ENCODE measurements around the gene METAP1D.

The METAP1D gene

DNA sequence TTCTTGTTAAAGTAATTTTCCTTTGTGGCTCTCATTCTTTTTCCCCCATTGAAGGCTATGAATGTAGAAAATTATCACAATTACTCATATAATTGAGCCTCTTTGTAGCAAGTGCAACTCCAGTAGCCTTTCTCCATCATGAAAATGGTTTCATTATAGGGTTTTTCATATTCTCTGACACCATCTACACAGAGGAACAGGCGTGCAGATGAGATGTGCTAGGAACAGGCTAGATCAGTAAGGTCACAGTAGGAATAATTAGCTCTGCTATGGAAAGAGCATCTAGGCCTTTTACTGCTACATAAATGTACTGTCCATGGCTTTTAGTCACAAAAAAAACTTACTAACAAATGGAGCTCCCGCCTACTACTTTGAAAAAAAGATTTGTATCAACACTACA, 73.0 kb downstream of the METAP1D start:
- no peak for TF ChIP-seq CTCF (IDR thresholded peaks at IDR 0.05; ENCODE audit: insufficient read depth, low read length, poor library complexity, severe bottlenecking)
- Histone ChIP-seq H3K36me3 (ENCODE audit: control insufficient read depth, insufficient read depth, low read length) (no peaks in the 10 kb centered on the region), H3K27me3 (replicated peaks; ENCODE audit: control insufficient read depth, insufficient read depth, low read length) (no peaks in the 10 kb centered on the region), H3K4me3 (replicated peaks; ENCODE audit: low read depth, low read length) (no peak overlapping the region)
- no peak for DNase-seq (ENCODE audit: extremely low read depth, insufficient read length)

GRCh38 chr2:172073518-172073917, 73.8 kb downstream of the METAP1D start:
- no peak for TF ChIP-seq CTCF (IDR thresholded peaks at IDR 0.05; ENCODE audit: insufficient read depth, low read length, poor library complexity, severe bottlenecking)
- no peaks in the 10 kb centered on the region for H3K27me3 ChIP-seq (replicated peaks; ENCODE audit: control insufficient read depth, insufficient read depth, low read length)
- no peak overlapping the region for H3K4me3 ChIP-seq (replicated peaks; ENCODE audit: low read depth, low read length)
- H3K36me3 ChIP-seq (ENCODE audit: control insufficient read depth, insufficient read depth, low read length) = no peaks in the 10 kb centered on the region
- DNase-seq (ENCODE audit: extremely low read depth, insufficient read length) = no peak

DNA sequence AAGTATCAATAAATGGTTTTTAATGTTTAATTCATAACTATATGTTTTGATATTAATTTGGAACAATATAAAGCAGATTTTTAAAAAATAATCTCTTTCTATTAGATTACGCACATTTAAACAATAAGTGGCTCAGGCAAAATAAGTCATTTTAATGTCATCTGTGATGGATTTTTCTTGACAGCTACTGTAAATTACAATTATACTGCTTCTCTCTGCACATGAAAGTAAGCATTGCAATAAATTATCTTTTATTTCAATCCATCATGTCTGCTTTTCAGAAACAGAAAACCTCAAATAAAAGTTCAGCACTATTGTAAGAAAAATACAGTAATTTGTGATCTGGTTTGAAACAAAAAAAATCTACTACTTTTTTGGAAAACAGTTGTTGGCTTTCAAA, 74.5 kb downstream of the METAP1D start:
- Histone ChIP-seq H3K4me3 (replicated peaks; ENCODE audit: low read depth, low read length) (no peak overlapping the region), H3K36me3 (ENCODE audit: control insufficient read depth, insufficient read depth, low read length) (no peaks in the 10 kb centered on the region), H3K27me3 (replicated peaks; ENCODE audit: control insufficient read depth, insufficient read depth, low read length) (no peaks in the 10 kb centered on the region)
- DNase-seq (ENCODE audit: extremely low read depth, insufficient read length) = no peak
- no peak for TF ChIP-seq CTCF (IDR thresholded peaks at IDR 0.05; ENCODE audit: insufficient read depth, low read length, poor library complexity, severe bottlenecking)

DNA sequence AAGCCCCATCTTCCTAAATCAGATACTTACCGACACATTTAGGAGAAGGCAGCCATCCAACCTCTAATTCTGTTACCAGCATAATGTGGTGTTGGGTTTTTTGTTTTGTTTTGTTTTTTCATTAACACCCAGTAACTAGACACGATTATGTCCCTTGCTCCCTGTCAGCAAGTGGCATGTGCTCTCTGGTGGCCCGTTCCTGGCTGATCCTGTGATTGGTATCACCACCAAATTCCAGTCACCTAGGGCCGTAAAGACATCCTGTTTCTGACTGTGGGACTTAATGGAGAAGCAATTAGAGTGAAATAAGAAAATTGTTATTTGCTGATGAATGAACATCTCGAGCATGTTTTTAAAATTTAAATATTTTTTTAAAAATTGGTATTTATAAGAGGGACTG, 79.7 kb downstream of the METAP1D start:
- no peak for DNase-seq (ENCODE audit: extremely low read depth, insufficient read length)
- H3K4me3 ChIP-seq (replicated peaks; ENCODE audit: low read depth, low read length) = no peak overlapping the region
- H3K27me3 ChIP-seq (replicated peaks; ENCODE audit: control insufficient read depth, insufficient read depth, low read length) = no peaks in the 10 kb centered on the region; the same call in none of the 2 replicates
- no peaks in the 10 kb centered on the region for H3K36me3 ChIP-seq (ENCODE audit: control insufficient read depth, insufficient read depth, low read length)
- no peak for TF ChIP-seq CTCF (IDR thresholded peaks at IDR 0.05; ENCODE audit: insufficient read depth, low read length, poor library complexity, severe bottlenecking)

GRCh38 chr2:172079838-172080640, 80.3 kb downstream of the METAP1D start:
- H3K4me3 ChIP-seq (replicated peaks; ENCODE audit: low read depth, low read length) = no peak overlapping the region
- no peaks in the 10 kb centered on the region; the same call in none of the 2 replicates for H3K27me3 ChIP-seq (replicated peaks; ENCODE audit: control insufficient read depth, insufficient read depth, low read length)
- H3K36me3 ChIP-seq (ENCODE audit: control insufficient read depth, insufficient read depth, low read length) = no peaks in the 10 kb centered on the region
- TF ChIP-seq CTCF (IDR thresholded peaks at IDR 0.05; ENCODE audit: insufficient read depth, low read length, poor library complexity, severe bottlenecking) = no peak
- no peak for DNase-seq (ENCODE audit: extremely low read depth, insufficient read length)
